ENCODE measurements around the gene ARMH3.

GRCh38 chr10:101968940-101969321, 87.0 kb downstream of the ARMH3 start:
- no peak for TF ChIP-seq CTCF (conservative IDR thresholded peaks at IDR 0.05; ENCODE audit: low read depth, low read length)
- no peak for TF ChIP-seq EZH2phosphoT487 (IDR thresholded peaks at IDR 0.05; ENCODE audit: borderline replicate concordance, low read length)
- TF ChIP-seq EZH2 (IDR thresholded peaks at IDR 0.05; ENCODE audit: low read length, unreplicated experiment) = no peak

Measured in PC-3 (cell line).